Activated naive CD8-positive, alpha-beta T cell treated with anti-CD3 and anti-CD28 coated beads, Interleukin-2, amount 10 ng/mL, durations not matched to agents 7 days and 5 days (primary cell): ENCODE data around the gene CA7. TPM values are rescaled to one million over a fixed set of nuclear protein-coding genes. Genes with fewer than 3 reads are reported as not detected.
"Not testable (repeated sequence)": the region's sequence is repeated elsewhere in the genome, so short reads cannot be mapped to it uniquely, and the experiment has no call there.

Experiments used
- ATAC-seq: fragments of 150-1000 bp; cut with Tn5 transposase; one replicate; pipeline ENCODE4 v1.10.0; 2021; ENCODE audit warnings: low read depth, moderate library complexity
- POLR2A ChIA-PET: fragments of 350-600 bp; sonication (Branson Sonifier 250); formaldehyde crosslinking; loops from one replicate; lab custom pipeline; 2021; ENCODE audit warnings: antibody characterized with exemption; lab: Charles Lee
- DNase-seq: peaks from one replicate; pipeline ENCODE4 v3.0.0; 2021
- H3K27ac Mint-ChIP-seq: one replicate; pipeline ENCODE4 v1.8.0; 2022; ENCODE audit warnings: mild to moderate bottlenecking, mixed read lengths
- H3K27me3 Mint-ChIP-seq: one replicate; pipeline ENCODE4 v1.8.0; 2022; ENCODE audit warnings: mild to moderate bottlenecking, moderate library complexity, mixed read lengths
- H3K36me3 Mint-ChIP-seq: one replicate; pipeline ENCODE4 v1.8.0; 2021; ENCODE audit warnings: mild to moderate bottlenecking, mixed read lengths
- H3K4me1 Mint-ChIP-seq: one replicate; pipeline ENCODE4 v1.8.0; 2021; ENCODE audit warnings: mixed read lengths
- H3K4me3 Mint-ChIP-seq: one replicate; pipeline ENCODE4 v1.8.0; 2022; ENCODE audit warnings: mild to moderate bottlenecking, moderate library complexity, mixed read lengths
- H3K9me3 Mint-ChIP-seq: one replicate; pipeline ENCODE4 v1.8.0; 2021; ENCODE audit warnings: mixed read lengths
- total RNA-seq, 2 experiments: library from RNA; stranded (reverse); gene quantifications; one replicate each; pipeline ENCODE4 v1.2.3, GENCODE V29; 2021

The CA7 gene
- total RNA-seq, 2 experiments from 2014 or later = not detected

DNA sequence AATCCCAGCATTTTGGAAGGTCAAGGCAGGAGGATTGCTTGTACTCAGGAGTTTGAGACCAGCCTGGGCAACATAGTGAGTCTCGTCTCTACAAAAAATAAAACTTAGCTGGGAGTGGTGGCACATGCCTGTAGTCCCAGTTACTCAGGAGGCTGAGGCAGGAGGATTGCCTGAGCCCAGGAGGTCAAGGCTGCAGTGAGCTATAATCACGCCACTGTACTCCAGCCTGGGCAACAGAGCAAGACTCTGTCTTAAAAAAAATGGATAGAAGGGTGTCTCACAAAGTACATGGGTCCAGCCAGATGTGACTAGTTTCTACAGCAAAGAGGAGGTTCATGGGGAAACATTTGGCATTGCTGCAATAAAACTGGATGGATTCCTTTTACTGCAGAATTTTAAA lies 27.1 kb downstream of the CA7 start:
- POLR2A ChIA-PET = interaction anchor here (0.8 to 1.5 kb wide), 2 partner anchors 41 to 457 kb away, joined by 4 read pairs; partner anchors contain the start of gene NAE1
- H3K4me1 Mint-ChIP-seq = peaks cover 22% of the 10 kb centered on the region

DNA sequence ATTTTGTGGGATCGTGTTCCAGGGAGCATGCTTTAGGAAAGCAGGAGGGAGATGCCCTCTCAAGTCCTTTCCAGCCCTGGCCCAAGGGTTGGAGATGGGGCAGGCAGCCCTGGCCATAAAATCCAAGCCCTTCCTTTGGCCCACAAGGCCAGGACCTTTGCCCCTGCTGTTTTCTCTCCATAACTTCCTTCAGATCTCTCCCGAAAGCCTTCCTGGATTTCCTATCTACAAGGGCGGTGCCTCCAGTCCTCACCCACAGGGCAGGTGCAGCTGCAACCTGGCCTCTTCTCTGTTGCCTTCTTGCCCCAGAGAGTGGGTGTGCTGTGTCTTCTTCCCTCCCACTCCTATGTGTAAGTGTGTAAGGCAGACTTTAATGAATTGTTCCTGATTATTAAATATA lies 27.6 kb downstream of the CA7 start:
- POLR2A ChIA-PET = interaction anchor here (0.6 to 1.7 kb wide), 4 partner anchors 10 to 516 kb away, joined by 3 to 16 read pairs (median 5); partner anchors contain the start of gene NAE1

More for the DNA sequence above, 27.1 kb downstream of the CA7 start:
- not testable (repeated sequence) for DNase-seq, H3K9me3 Mint-ChIP-seq, H3K27me3 Mint-ChIP-seq, H3K27ac Mint-ChIP-seq, H3K4me3 Mint-ChIP-seq, ATAC-seq, H3K36me3 Mint-ChIP-seq

DNA sequence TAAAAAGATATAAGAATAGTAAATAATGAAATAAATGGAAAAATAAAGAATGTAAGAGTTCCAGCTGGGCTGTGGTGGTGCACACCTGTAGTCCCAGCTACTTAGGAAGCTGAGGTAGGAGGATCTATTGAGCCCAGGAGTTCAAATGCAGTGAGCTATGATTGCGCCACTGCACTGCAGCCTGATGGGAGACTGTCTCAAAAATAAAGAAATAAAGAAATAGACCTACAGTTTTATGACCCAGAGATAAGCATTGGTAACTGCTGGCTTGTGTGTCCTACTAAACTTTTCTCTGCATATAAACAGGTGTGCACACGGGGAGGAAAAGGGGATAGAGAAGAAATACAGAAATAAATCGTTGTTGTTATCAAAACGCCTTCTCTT lies 28.3 kb downstream of the CA7 start:
- Mint-ChIP-seq H3K9me3 (no peaks in the 10 kb centered on the region), H3K27ac (peak overlapping the region; percentile 93), H3K4me3 (peak overlapping the region; percentile 83), H3K27me3 (peaks cover 2% of the 10 kb centered on the region), H3K36me3 (no peaks in the 10 kb centered on the region), H3K4me1 (peaks cover 22% of the 10 kb centered on the region)
- ATAC-seq = no peak
- POLR2A ChIA-PET = interaction anchor here (0.6 to 1.7 kb wide), 10 partner anchors 9 to 517 kb away, joined by 3 to 16 read pairs (median 4); partner anchors contain the start of genes CMTM3 and NAE1
- DNase-seq = no peak

More for the DNA sequence above, 27.6 kb downstream of the CA7 start:
- Mint-ChIP-seq H3K27ac (no peak overlapping the region), H3K27me3 (peaks cover 2% of the 10 kb centered on the region), H3K4me3 (no peak overlapping the region), H3K9me3 (no peaks in the 10 kb centered on the region), H3K4me1 (peaks cover 22% of the 10 kb centered on the region), H3K36me3 (no peaks in the 10 kb centered on the region)
- no peak for DNase-seq
- ATAC-seq = no peak

DNA sequence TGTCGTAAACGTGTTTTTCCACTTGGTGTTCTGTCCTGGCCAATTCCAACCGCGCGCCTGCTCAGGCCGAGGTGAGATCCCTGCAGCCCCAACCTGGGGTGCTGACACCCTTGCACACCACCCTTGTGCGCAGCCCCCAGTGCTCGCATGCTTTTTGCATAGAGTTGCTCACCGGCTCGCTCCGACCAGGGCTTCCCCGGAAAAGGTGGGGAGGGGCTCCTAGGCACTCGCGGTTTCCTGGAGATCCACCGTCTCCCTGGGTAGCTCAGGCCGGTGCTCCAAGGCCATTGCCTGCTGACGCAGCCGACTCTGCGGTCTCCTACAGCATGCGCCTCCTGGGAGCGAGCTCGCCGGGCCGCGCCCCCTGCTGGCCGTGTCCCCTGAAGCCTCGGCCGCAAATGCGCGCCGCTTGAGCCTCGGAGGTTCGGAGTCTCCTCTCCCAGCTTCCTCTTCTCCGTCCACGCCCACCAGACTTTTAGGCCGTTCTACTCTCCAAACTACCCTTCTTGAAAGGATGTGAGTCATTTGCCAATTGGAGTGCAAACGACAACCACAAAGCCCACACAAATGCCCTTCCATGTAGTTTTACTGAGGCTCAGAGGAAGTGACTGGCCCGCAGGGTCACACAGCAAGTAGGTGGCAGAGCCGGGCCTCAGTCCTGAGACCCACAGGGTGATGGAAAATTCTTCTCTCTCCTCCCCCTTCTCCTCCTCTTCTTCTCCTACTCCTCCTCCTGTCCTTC lies 28.9 kb downstream of the CA7 start:
- peak; percentile 96 for DNase-seq
- H3K27ac Mint-ChIP-seq = peak overlapping the region; percentile 93
- H3K27me3 Mint-ChIP-seq = no peaks in the 10 kb centered on the region
- peak overlapping the region; percentile 83 for H3K4me3 Mint-ChIP-seq
- H3K4me1 Mint-ChIP-seq = peaks cover 26% of the 10 kb centered on the region
- no peaks in the 10 kb centered on the region for H3K36me3 Mint-ChIP-seq
- POLR2A ChIA-PET = interaction anchor here (0.6 to 1.7 kb wide), 9 partner anchors 8 to 327 kb away, joined by 3 to 16 read pairs (median 4); partner anchors contain the start of genes CMTM3 and NAE1
- H3K9me3 Mint-ChIP-seq = no peaks in the 10 kb centered on the region
- peak; percentile 92 for ATAC-seq

DNA sequence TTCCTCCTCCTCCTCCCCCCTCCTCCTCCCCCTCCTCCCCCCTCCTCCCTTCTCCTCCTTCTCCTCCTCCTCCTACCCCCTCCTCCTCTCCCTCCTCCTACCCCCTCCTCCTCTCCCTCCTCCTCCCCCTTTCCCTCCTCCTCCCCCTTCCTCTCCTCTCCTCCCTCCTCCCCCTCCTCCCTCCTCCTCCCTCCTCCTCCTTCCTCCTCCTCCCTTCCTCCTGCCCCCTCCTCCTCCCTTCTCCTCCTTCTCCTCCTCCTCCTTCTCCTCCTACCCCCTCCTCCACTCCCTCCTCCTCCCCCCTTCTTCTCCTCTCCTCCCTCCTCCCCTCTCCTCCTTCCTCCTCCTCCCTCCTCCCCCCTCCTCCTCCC lies 29.5 kb downstream of the CA7 start:
- Mint-ChIP-seq H3K27ac (peak overlapping the region; percentile 96), H3K36me3 (no peaks in the 10 kb centered on the region), H3K9me3 (no peaks in the 10 kb centered on the region), H3K27me3 (no peaks in the 10 kb centered on the region), H3K4me3 (peak overlapping the region; percentile 83), H3K4me1 (peaks cover 31% of the 10 kb centered on the region)
- no peak for ATAC-seq
- POLR2A ChIA-PET = interaction anchor here (0.9 to 1.7 kb wide), 4 partner anchors 43 to 277 kb away, joined by 3 to 16 read pairs (median 6); partner anchors contain the start of genes CMTM3 and NAE1
- no peak for DNase-seq

DNA sequence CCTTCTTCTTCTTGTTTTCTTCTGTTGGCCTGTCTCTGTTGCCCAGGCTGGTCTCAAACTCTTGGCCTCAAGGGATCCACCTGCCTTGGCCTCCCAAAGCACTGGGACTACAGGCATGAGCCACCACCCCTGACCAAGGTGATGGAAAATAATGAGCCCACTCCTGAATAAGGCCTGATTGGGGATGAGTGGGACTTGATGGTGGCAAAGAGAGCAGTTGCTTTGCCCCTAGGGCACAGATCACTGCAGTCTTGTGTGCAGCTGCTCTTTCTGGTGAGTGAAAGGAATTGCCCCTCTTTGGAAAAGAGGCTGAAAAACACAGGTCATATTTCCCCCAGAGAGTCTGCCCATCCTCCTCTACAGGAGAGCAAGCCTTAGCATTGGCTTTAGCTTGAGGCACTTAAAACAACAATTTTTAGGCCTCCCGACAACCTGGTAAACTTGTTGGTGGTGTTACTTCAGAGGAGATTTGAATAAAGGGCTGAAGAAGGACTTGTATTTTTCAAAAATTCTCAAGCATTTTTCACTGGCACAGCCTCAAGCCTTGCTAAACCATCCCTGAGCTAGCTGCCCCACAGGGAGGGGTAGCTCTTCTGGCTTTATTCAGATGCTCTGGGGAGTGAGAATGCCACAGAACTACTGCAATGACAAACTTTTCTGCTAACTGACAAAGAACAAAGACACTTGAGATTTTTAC lies 30.0 kb downstream of the CA7 start:
- Mint-ChIP-seq H3K27ac (peak overlapping the region; percentile 96), H3K4me1 (peaks cover 32% of the 10 kb centered on the region), H3K27me3 (no peaks in the 10 kb centered on the region), H3K4me3 (peak overlapping the region; percentile 65), H3K36me3 (no peaks in the 10 kb centered on the region), H3K9me3 (no peaks in the 10 kb centered on the region)
- no peak for ATAC-seq
- POLR2A ChIA-PET = interaction anchor here (0.6 to 1.5 kb wide), 4 partner anchors 44 to 451 kb away, joined by 3 to 7 read pairs (median 4); partner anchors contain the start of genes DYNC1LI2 and NAE1
- peak; percentile 54 for DNase-seq

DNA sequence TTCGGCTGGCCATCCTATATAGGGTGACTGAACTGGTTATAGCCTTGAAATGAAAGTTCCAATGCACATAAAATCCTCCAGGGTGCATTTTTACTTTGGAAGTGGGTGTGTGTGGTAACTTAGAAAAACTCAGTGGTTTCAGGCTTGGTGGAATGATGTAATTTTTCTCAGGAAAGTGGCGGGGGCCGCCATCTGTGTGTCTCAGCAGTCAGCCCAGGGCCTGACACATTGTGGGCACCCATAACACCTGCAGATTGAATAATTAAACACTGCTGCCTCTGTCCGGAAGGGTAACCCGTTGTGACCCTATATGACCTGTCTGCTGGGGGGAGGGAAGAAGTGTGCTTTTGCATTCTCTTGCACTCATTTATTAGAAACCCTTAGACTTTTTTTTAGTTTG lies 33.9 kb downstream of the CA7 start:
- ATAC-seq = no peak

DNA sequence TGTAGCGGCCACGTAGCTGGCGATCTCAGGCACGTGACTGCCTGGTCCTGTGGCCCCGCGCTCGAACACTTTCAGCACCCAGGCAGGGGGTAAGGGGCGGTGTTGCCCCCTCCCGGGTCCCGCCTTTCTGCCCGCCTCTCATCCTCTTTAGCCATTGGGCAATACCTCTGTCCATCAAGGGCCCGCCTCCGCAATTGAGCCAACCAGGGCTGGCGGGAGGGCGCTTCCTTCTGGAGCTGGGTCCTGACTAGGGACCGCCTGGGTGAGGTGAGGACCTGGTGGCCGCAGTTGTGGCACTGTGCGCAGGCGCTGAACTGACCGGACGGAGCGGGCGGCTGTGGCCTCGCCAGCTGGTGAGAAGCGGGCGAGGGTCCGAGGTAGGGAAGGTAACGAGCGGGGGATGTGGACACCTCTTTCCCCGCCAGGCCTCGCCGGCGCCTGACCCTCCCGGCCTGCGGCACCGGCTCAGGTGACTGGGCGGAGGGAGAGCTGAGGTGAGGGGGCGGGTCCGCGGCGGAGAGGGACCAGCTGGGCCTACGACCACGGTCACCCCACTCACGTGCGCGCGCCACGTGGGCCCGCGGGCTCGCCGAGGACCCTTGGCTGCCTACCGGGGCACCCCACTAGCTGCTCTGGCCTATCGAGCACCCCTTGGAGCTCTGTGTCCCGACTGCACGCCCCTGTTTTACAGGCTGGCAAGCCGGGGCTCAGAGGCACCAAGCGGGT lies 36.2 kb downstream of the CA7 start, which contains the start of gene PDP2:
Gene PDP2, plus strand, starts transcription at position 228 of the 726 bp plus-strand sequence. CDS start 3,770 bp downstream, outside the sequence.
- Mint-ChIP-seq H3K27ac (peak within 1 kb of the TSS; percentile 99), H3K27me3 (no peaks in the 10 kb centered on the region), H3K9me3 (no peaks in the 10 kb centered on the region), H3K36me3 (peaks cover 5% of the 10 kb centered on the region), H3K4me3 (peak within 1 kb of the TSS; percentile 100), H3K4me1 (peaks cover 38% of the 10 kb centered on the region)
- DNase-seq = peak; percentile 88
- peak; percentile 98 for ATAC-seq
- POLR2A ChIA-PET = interaction anchor here (1.0 to 1.9 kb wide), 9 partner anchors 10 to 295 kb away, joined by 3 to 9 read pairs (median 3); partner anchors contain the start of genes CBFB and NAE1

More for the DNA sequence above, 33.9 kb downstream of the CA7 start:
- no peaks in the 10 kb centered on the region for H3K9me3 Mint-ChIP-seq
- H3K27ac Mint-ChIP-seq = peak overlapping the region; percentile 24
- peaks cover 40% of the 10 kb centered on the region for H3K4me1 Mint-ChIP-seq
- H3K4me3 Mint-ChIP-seq = peak overlapping the region; percentile 28
- H3K27me3 Mint-ChIP-seq = no peaks in the 10 kb centered on the region
- no peak for DNase-seq
- H3K36me3 Mint-ChIP-seq = peaks cover 2% of the 10 kb centered on the region
- POLR2A ChIA-PET = no interaction called here

DNA sequence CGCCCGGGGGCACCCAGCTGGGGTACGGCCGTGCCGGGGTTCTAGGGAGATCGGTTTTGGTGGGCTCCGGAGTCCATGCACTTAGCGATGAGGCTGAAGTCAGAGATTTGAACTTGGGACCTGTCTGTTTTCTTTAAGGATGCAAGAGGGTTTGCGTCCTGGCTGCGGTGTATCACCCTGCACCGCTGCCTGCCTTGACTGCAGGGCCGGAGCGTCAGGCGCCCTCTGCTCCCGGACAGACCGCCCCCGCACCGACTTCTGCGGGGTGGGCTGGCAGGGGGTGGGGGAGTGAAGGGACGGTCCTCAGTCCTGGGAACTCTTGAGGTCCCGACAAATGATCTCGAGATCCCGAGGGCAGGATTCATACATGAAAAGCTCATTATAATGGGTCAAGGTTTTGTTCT lies 36.8 kb downstream of the CA7 start:
- Mint-ChIP-seq H3K27ac (peak overlapping the region; percentile 54), H3K9me3 (no peaks in the 10 kb centered on the region), H3K27me3 (no peaks in the 10 kb centered on the region), H3K36me3 (peaks cover 10% of the 10 kb centered on the region), H3K4me3 (peak overlapping the region; percentile 100), H3K4me1 (peaks cover 42% of the 10 kb centered on the region)
- no peak for DNase-seq
- peak; percentile 11 for ATAC-seq
- POLR2A ChIA-PET = interaction anchor here (1.0 to 1.9 kb wide), 10 partner anchors 8 to 295 kb away, joined by 3 to 9 read pairs (median 5); partner anchors contain the start of genes CBFB and NAE1

DNA sequence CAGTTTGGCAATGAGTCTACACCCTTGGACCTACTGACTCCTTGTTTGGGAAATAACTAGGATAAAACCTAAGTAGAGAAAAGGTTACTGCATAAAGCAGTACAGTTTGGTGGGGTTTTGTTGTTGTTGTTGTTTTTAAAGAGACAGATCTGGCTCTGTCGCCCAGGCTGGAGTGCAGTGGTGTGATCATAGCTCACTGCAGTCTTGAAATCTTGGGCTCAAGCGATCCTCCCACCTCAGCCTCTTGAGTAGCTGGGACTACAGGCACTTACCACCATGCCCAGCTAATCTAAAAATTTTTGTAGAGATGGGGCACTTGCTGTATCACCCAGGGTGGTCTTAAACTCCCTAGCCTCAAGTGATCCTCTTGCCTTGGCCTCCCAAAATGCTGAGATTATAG lies 37.3 kb downstream of the CA7 start:
- peaks cover 42% of the 10 kb centered on the region for H3K4me1 Mint-ChIP-seq
- POLR2A ChIA-PET = interaction anchor here (1.0 to 1.9 kb wide), 6 partner anchors 9 to 132 kb away, joined by 3 to 9 read pairs (median 6); partner anchors contain the start of gene NAE1
- H3K36me3 Mint-ChIP-seq = peaks cover 10% of the 10 kb centered on the region
- H3K4me3 Mint-ChIP-seq = peak overlapping the region; percentile 72
- ATAC-seq (no peak), DNase-seq (no peak)
- no peaks in the 10 kb centered on the region for H3K9me3 Mint-ChIP-seq
- no peaks in the 10 kb centered on the region for H3K27me3 Mint-ChIP-seq
- H3K27ac Mint-ChIP-seq = no peak overlapping the region

DNA sequence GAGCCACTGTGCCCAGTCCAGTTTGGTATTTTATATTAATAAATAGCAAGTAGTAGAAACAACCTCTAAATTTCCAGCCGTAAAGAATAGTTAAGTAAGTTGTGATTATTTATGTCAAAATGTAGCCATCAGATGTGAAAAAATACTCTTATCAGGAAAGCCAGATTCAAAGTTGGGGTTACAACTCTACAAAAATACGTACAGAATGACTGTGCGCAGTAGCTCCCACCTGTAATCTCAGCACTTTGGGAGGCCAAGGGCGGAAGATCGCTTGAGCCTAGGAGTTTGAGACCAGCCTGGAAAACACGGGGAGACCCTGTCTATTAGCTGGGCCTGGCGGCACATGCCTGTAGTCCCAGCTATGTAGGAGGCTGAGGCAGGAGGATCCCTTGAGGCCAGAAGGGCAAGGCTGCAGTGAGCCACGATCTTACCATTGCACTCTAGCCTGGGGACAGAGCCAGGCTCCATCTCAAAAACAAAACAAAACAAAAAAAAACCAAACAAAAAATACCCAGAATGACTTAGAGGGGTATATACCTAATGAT lies 37.8 kb downstream of the CA7 start:
- no peak overlapping the region for H3K27ac Mint-ChIP-seq
- ATAC-seq = no peak
- DNase-seq = no peak
- H3K4me3 Mint-ChIP-seq = peak overlapping the region; percentile 72
- POLR2A ChIA-PET = interaction anchor here (1.0 to 1.5 kb wide), 4 partner anchors 9 to 131 kb away, joined by 3 to 6 read pairs (median 5); no protein-coding TSS in a partner anchor
- H3K27me3 Mint-ChIP-seq = no peaks in the 10 kb centered on the region
- peaks cover 46% of the 10 kb centered on the region for H3K4me1 Mint-ChIP-seq
- H3K36me3 Mint-ChIP-seq = peaks cover 10% of the 10 kb centered on the region
- H3K9me3 Mint-ChIP-seq = no peaks in the 10 kb centered on the region

DNA sequence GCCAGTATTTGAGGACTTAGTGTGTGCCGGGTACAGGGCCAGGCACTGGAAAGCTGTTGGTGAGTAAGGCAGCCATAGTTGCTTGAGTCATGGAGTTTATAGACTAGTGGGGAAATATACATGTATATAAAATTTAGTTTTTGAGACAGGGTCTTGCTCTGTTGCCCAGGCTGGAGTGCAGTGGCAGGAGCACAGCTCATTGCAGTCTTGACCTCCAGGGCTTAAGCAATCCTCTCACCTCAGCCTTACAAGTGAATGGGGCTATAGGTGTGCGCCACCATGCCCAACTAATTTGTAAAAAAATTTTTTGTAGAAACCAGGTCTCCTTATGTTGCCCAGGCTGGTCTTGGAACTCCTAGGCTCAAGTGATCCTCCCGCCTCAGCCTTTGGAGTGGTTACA lies 38.5 kb downstream of the CA7 start:
- POLR2A ChIA-PET = interaction anchor here (1.2 kb wide), 1 partner anchor 10 kb away, joined by 3 read pairs; no protein-coding TSS in a partner anchor
- no peak for DNase-seq
- Mint-ChIP-seq H3K27ac (no peak overlapping the region), H3K4me1 (peaks cover 49% of the 10 kb centered on the region), H3K27me3 (no peaks in the 10 kb centered on the region), H3K9me3 (no peaks in the 10 kb centered on the region), H3K36me3 (peaks cover 15% of the 10 kb centered on the region), H3K4me3 (no peak overlapping the region)
- ATAC-seq = no peak
